ENCODE results near the gene FBXW10B.
"Not testable (repeated sequence)": the region's sequence is repeated elsewhere in the genome, so short reads cannot be mapped to it uniquely, and the experiment has no call there.

FBXW10B gene

DNA sequence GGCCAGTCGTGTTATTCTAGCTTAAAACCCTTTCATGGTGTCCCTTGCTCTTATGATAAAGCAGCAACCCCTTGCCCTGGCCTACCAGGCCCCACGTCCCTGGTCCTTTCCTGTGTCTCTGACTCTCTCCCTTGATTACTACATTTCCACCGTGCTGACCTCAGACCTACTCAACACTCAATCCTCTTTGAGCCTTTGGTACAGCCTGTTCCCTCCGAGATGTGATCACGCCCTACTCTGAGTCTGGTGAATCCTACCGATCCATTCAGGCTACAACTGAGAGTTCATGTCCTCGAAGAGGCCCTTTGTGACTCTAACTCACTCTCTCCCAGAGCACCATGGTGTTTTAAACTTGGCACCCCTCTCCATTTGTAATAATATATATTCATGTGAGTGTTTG is 10.5 kb upstream of the FBXW10B start:
- not testable (repeated sequence) for DNase-seq

- not testable (repeated sequence) for DNase-seq
These were observed 4.2 kb upstream of the FBXW10B start for GRCh38 chr17:15623661-15624209.

DNA sequence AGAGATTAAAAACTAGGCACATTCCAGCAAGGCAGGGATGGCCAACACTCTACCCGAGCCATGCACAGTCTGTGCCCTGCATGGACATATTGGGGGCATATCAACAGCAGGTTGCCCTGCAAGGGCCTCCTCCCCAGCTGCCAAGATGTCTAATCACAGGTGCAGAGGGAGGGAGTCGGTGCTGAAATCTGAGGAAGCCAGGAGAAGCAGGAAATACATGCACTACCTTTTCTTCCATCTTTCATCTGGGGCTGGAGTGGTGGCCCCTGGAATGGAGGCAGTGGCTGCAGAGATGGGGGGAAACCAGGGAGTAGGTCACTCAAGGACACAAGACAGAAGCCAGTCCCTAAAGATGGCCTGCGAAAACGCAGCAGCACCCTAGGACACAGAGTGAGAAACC is 3.8 kb upstream of the FBXW10B start:
- not testable (repeated sequence) for DNase-seq

GRCh38 chr17:15622124-15622523 is 2.6 kb upstream of the FBXW10B start:
- not testable (repeated sequence) for DNase-seq

DNA sequence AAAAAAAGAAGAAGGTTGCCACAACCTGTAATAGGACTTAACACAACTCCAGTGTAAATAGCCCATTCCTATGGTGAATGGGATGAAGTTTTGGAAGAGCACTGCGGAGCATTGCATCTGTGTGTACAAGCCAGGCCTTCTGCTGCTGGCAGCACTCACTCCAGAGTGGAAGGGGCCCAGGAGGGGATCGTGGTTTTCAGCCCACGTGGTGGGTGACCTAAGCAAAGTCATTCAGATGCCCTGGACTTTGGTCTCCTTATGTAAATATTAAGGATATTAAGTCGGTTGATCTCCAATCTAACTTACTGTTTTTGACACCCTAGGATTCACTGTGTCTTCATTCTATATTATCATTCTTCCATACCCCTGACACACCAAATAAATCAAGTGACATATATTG is 2.7 kb downstream of the FBXW10B start:
- not testable (repeated sequence) for DNase-seq

GRCh38 chr17:15615850-15616249 is 3.7 kb downstream of the FBXW10B start:
- DNase-seq = not testable (repeated sequence)

DNA sequence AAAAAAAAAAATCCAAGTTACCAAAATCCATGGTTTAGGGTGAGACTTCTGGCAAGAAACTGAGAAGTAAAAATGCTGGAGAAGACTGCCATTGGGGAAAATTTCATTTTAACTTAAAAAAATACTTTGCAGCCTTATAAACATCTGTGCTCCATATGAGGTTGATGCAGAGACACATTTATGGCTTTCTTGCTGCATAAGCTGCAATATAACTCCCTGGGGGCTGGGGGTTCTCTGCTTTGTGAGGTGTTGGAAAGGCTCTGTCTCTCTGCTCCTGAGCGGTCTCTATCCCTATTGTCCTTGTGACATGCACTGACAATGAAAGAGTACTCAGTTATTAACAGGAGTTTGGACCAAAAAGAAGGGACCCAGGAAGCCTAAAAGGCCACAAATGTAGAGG is 6.4 kb downstream of the FBXW10B start:
- not testable (repeated sequence) for DNase-seq

GRCh38 chr17:15592960-15593359 is 26.5 kb downstream of the FBXW10B start:
- not testable (repeated sequence) for DNase-seq

- DNase-seq = not testable (repeated sequence)
These were observed 27.5 kb downstream of the FBXW10B start for GRCh38 chr17:15591986-15592385.

- not testable (repeated sequence) for DNase-seq
These were observed 28.7 kb downstream of the FBXW10B start for GRCh38 chr17:15590844-15591243.

DNA sequence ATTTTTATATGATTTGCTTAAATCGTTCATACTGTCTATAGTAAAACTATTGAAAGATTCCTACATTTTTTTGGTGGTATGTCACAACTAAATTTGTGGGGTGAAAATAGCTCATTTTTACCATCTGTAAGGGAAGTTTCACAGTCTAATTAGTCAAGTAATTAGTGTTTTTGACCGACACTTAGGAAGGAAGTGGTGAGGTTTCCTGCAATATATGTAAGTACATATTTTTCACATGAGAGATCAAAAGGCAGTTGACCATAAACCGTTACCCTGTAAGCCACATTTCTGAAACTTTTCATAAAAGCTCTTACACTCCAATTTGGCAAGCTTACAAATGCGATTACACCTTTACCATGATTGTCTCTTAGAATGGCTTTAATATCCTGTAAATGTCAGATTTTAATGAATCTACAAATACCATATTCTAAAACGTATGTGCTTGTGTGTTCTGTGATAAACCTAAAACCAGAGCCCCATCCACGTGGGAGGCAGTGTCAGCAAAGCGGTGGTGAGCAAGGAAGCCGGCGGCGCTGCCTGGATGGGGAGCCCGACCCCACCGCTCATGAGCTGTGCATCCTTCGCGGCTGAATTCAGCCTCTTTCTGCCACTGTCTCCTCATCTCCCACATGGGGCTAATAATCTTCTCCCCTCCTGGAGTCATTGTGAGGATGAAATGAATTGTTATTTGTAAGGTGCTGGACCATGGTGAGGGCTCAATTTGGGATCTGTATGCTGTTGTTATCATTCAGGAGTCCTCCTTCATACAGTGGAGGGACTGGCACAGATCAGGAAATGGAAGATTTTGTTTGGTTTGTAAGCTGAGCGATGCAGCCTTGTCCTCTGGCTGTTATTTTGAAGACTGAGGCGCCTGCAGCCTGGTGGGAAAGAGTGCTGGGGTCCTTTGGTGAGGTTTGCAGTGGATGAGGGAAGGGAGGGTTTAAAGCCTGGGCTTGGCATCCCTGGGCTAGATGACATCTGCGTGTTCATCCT is 29.7 kb downstream of the FBXW10B start:
- DNase-seq = not testable (repeated sequence)

GRCh38 chr17:15588017-15588416 is 31.5 kb downstream of the FBXW10B start:
- peak; percentile 8 for DNase-seq

- not testable (repeated sequence) for DNase-seq
These were observed 36.2 kb downstream of the FBXW10B start for GRCh38 chr17:15583313-15583712.

- DNase-seq = not testable (repeated sequence)
These were observed 38.0 kb downstream of the FBXW10B start for GRCh38 chr17:15581462-15581861.

DNA sequence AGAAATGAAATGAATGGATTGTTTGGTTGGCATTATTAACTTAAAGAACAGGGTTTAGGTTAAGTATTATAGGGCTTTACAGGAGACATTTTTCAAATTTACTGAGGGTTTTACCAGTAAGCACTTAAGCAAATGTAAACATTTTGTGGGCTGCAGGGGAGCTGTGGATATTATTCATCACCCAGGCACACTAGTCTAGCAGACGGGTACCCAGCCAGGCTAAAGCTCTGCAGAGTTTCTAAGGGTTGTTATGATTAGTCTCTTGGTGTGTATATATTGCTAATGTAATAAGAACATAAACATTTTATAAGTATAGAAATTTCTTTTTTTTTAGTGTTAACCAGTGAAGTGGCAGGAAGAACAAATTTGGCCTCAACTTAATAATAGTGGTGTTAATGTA is 42.7 kb downstream of the FBXW10B start:
- not testable (repeated sequence) for DNase-seq

DNA sequence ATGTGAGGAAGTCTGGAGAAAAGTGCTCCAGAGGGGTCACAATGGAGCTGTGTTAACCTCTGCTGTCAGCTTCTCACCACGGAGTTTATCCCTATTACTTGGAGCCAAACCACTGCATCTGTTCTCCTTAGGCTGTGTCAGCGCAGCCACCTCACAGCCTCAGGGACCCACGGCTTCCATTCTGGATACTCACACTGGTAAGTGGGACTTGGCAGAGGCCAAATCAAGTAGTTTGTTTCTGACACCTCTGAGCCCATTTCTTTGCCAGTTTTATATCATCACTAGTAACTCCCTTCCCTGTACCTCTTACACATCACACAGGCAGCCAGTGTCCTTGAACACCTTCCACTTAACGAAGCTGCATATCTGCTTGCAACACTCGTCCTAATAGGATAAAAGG is 44.8 kb downstream of the FBXW10B start:
- DNase-seq = not testable (repeated sequence)

DNA sequence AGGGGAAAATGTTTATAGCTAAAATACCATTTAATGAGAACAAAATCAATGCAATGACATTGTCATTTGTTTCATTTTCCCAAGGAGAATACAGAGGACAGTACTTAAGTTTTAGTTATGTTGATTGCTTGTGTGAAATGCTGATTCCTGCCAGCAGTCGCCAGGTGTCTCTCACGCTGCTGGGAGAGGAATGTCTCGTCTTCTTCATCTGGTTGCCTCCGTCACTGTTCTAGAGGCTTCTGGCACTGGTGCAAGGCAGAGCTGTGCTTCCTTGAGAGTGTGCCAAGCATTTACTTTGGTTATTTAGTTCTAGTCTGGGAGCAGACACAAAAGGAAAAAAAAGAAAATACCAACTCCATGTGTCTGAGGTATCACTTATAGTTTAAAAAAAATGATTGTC is 45.6 kb downstream of the FBXW10B start:
- not testable (repeated sequence) for DNase-seq

All from NCI-H748 treated with DMSO at 0.1 percent for 48 hours (cell line).